GM06990 (cell line): Measurements from ENCODE around the gene TLL1.

Experiments used
- DNase-seq: peaks from one replicate; pipeline ENCODE4 v3.0.0-alpha.2; 2011; ENCODE audit not compliant: insufficient read length; ENCODE audit errors: extremely low read depth
- H3K27me3 ChIP-seq: replicated peaks from 2 replicates; pipeline ENCODE4 v1.6.0; 2011; ENCODE audit warnings: low read length; ENCODE audit not compliant: control insufficient read depth, insufficient read depth
- H3K36me3 ChIP-seq: 2 replicates; pipeline ENCODE4 v1.5.1; 2011; ENCODE audit warnings: low read length; ENCODE audit not compliant: control insufficient read depth, insufficient read depth
- H3K4me3 ChIP-seq: replicated peaks from 2 replicates; pipeline ENCODE4 v1.5.1; 2011; ENCODE audit warnings: low read depth, mild to moderate bottlenecking, control low read depth, low read length
- CTCF ChIP-seq: IDR thresholded peaks from 2 replicates; pipeline ENCODE4 v1.5.1; 2011; ENCODE audit warnings: low read length, control low read depth, mild to moderate bottlenecking, inconsistent platforms; ENCODE audit not compliant: insufficient read depth, poor library complexity, severe bottlenecking

Gene TLL1

GRCh38 chr4:166039822-166040221 is 166.8 kb downstream of the TLL1 start:
- Histone ChIP-seq H3K36me3 (no peaks in the 10 kb centered on the region), H3K27me3 (no peaks in the 10 kb centered on the region), H3K4me3 (no peak overlapping the region)
- no peak for TF ChIP-seq CTCF
- no peak for DNase-seq

- H3K27me3 ChIP-seq, result no peaks in the 10 kb centered on the region
- TF ChIP-seq CTCF, result no peak
- no peak overlapping the region for H3K4me3 ChIP-seq
- no peaks in the 10 kb centered on the region for H3K36me3 ChIP-seq
- no peak for DNase-seq
Observed at GRCh38 chr4:166042510-166043055, 169.5 kb downstream of the TLL1 start.

DNA sequence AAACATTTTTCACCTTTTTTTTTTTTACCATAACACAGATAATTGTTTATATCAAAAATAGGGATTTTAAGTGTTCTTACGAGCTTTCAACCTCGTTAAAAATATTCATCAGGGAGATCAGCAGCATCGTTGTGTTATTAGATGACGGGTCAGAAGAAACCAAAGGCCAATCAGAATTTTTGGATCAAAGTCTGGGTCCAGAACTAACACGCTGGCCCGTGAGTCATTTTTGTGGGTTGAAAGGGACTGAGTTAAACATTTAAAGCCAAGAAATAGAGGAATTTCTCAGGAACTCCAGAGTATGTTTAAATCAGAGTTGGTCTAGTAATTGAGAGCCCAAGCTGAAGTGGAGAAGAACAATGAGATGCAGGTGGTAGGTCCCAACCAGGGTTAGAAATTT is 170.8 kb downstream of the TLL1 start:
- Histone ChIP-seq H3K36me3 (no peaks in the 10 kb centered on the region), H3K27me3 (no peaks in the 10 kb centered on the region), H3K4me3 (no peak overlapping the region)
- DNase-seq, result no peak
- TF ChIP-seq CTCF, result no peak

DNA sequence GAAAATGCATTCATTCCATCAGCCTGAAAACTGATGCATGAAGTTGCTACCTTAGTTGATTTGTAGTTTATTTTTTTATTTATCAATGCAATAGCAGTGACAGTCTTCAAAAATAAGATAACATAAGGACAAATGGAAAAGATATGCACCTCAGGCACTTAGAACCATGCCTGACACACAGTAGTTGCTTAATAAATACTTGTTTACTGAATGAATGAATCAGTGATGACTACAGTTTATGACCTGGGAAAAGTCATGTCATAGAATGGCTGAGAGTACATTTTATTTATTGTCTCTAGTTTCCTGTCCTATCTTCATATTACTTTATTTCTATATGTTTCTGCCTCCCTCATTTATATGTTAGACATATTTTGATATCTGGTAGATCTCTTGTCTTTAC is 171.8 kb downstream of the TLL1 start:
- DNase-seq, result no peak
- Histone ChIP-seq H3K36me3 (no peaks in the 10 kb centered on the region), H3K27me3 (no peaks in the 10 kb centered on the region), H3K4me3 (no peak overlapping the region)
- TF ChIP-seq CTCF, result no peak

DNA sequence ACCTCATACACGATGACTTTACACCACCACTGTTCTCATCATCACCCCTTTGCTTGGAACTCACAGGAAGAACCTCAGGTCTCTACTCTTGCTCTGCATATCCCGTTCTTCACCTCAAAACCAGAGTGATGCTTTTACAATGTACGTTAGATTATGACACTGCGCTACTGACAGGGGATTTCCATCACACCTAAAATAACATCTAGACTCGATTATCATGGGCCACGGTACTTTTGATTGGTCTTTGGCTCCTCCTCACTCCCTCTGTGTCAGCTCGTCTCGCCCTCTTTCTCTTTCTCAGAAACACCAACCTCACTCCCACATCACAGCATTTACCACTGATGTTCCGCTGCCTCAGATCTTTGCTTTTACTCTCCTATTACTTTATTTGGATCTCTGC is 172.4 kb downstream of the TLL1 start:
- no peaks in the 10 kb centered on the region for H3K36me3 ChIP-seq
- peak overlapping the region; percentile 17 for H3K4me3 ChIP-seq
- peak; percentile 53 for DNase-seq
- H3K27me3 ChIP-seq, result no peaks in the 10 kb centered on the region
- TF ChIP-seq CTCF, result no peak

DNA sequence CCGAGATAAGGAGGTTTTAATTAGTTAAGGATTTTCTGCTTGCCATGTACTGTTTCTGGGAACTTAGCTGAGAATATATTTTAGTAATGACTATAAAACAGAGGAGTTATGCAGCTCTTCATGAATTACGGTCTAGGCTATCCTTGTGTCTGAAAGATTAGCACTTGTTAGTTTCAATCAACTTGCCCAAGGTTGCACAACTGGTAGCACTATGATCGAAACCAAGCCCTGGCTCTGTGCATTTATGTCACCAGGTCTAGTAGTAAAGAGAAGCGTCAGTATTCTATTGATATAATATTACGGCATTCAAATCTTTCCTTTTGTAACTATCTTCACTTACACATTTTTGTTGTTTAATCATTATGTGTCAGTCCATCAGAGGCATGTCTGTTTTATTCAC is 176.0 kb downstream of the TLL1 start:
- no peaks in the 10 kb centered on the region for H3K27me3 ChIP-seq
- no peak for TF ChIP-seq CTCF

More for the DNA sequence above, 176.0 kb downstream of the TLL1 start:
- Histone ChIP-seq H3K36me3 (no peaks in the 10 kb centered on the region), H3K4me3 (no peak overlapping the region)
- DNase-seq, result no peak
